PC-3 (cell line): ENCODE results near the gene CTNNA3. TPM values are rescaled to one million over a fixed set of nuclear protein-coding genes. Genes with fewer than 3 reads are reported as not detected.

Experiments used
- ATAC-seq: fragments of 200-7000 bp; cut with Tn5 transposase; 2 replicates; pipeline ENCODE4 v1.9.1; 2020; ENCODE audit warnings: mild to moderate bottlenecking, moderate library complexity
- BruUV-seq: library from RNA; stranded (reverse); fragments of 400-500 nt; replicated peaks from 2 replicates; lab custom pipeline; 2021; lab: Mats Ljungman, UMichigan
- CTCF ChIA-PET: fragments of 300-600 bp; sonication (Branson Sonifier 250); formaldehyde crosslinking; loops from one replicate; lab custom pipeline; 2022; ENCODE audit warnings: antibody characterized with exemption; lab: Charles Lee
- POLR2A ChIA-PET: fragments of 300-600 bp; sonication (Branson Sonifier 250); formaldehyde crosslinking; loops from one replicate; lab custom pipeline; 2022; ENCODE audit warnings: antibody characterized with exemption; ENCODE audit not compliant: unreplicated experiment; lab: Charles Lee
- DNase-seq: peaks from one replicate; pipeline ENCODE4 v3.0.0-alpha.2; 2015
- H2AFZ ChIP-seq: fragments of 300-600 bp; sonication (generic); 2 replicates; pipeline ENCODE4 v1.6.0; 2016; ENCODE audit warnings: antibody characterized with exemption, low read length
- H3F3A ChIP-seq: fragments of 300-600 bp; sonication (generic); one replicate; pipeline ENCODE4 v1.6.0; 2017; ENCODE audit warnings: antibody characterized with exemption, low read length, control low read depth, mild to moderate bottlenecking; ENCODE audit not compliant: unreplicated experiment
- H3K27ac ChIP-seq: fragments of 300-600 bp; sonication (generic); 2 replicates; pipeline ENCODE4 v1.5.1; 2016; ENCODE audit warnings: mild to moderate bottlenecking, low read length
- H3K27me3 ChIP-seq: fragments of 300-600 bp; sonication (generic); 2 replicates; pipeline ENCODE4 v1.6.1; 2016; ENCODE audit warnings: low read length, mixed read lengths
- H3K36me3 ChIP-seq: fragments of 300-600 bp; sonication (generic); 2 replicates; pipeline ENCODE4 v1.6.1; 2016; ENCODE audit warnings: low read depth, mixed run types, low read length, mixed read lengths
- H3K4me1 ChIP-seq: fragments of 300-600 bp; sonication (generic); 2 replicates; pipeline ENCODE4 v1.5.1; 2016; ENCODE audit warnings: low read length; ENCODE audit not compliant: insufficient read depth
- H3K4me2 ChIP-seq: fragments of 300-600 bp; sonication (generic); 2 replicates; pipeline ENCODE4 v1.6.0; 2016; ENCODE audit warnings: low read length
- H3K4me3 ChIP-seq: fragments of 300-600 bp; sonication (generic); 2 replicates; pipeline ENCODE4 v1.5.1; 2016; ENCODE audit warnings: mild to moderate bottlenecking, low read length, mixed read lengths
- H3K79me2 ChIP-seq: fragments of 300-600 bp; sonication (generic); 2 replicates; pipeline ENCODE4 v1.6.1; 2017; ENCODE audit warnings: low read length, mixed read lengths
- H3K9ac ChIP-seq: fragments of 300-600 bp; sonication (generic); 2 replicates; pipeline ENCODE4 v1.6.0; 2016; ENCODE audit warnings: mild to moderate bottlenecking, low read length
- H3K9me2 ChIP-seq: fragments of 300-600 bp; sonication (generic); replicated peaks from 2 replicates; pipeline ENCODE4 v1.6.1; 2016; ENCODE audit warnings: mixed run types, low read length, mixed read lengths
- H3K9me3 ChIP-seq: fragments of 300-600 bp; sonication (generic); 2 replicates; pipeline ENCODE4 v1.6.1; 2016; ENCODE audit warnings: low read length, mixed read lengths
- H4K20me1 ChIP-seq: fragments of 300-600 bp; sonication (generic); 2 replicates; pipeline ENCODE4 v1.6.1; 2016; ENCODE audit warnings: low read length, mixed read lengths
- CTCF ChIP-seq: fragments of 300-600 bp; sonication (generic); conservative IDR thresholded peaks from 2 replicates; pipeline ENCODE4 v1.5.1; 2017; ENCODE audit warnings: antibody characterized with exemption, low read depth, mild to moderate bottlenecking, low read length
- EZH2 ChIP-seq: fragments of 300-600 bp; sonication (generic); IDR thresholded peaks from one replicate; pipeline ENCODE4 v1.6.1; 2017; ENCODE audit warnings: antibody characterized with exemption, mild to moderate bottlenecking, low read length; ENCODE audit not compliant: unreplicated experiment
- EZH2phosphoT487 ChIP-seq: fragments of 300-600 bp; sonication (generic); IDR thresholded peaks from 2 replicates; pipeline ENCODE4 v1.6.1; 2018; ENCODE audit warnings: mild to moderate bottlenecking, antibody characterized with exemption, low read length, borderline replicate concordance
- intact Hi-C: fragments of 100-400 bp; cut with micrococcal nuclease; formaldehyde crosslinking; loops from 2 replicates; pipeline ENCODE4 v1.9.0; 2023
- total RNA-seq: library from RNA; depleted of rRNA; stranded (reverse); fragments of >200 nt; gene quantifications from 2 replicates; pipeline ENCODE4 v1.2.3, GENCODE V29; 2014

Gene CTNNA3
- total RNA-seq, 1 experiment from 2014 or later, result 1.9 TPM

DNA sequence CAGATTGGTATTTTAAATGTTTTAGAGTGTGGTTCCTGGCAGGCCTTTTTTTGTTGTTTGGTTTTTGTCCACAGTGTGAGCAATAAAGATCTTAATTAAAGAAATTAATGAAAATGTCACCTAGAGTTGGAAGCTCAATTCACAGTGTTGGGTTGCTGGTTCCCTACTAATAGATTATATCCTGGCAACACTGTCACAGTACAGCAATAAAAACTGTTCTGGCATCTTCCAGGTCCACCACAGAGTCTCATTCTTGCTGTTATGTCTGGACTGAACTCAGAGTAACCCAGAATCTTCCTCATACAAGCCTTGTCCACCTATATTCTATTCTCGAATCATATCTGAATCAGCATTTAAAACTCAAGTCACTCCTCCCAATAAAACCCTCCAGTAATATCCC is 982.6 kb downstream of the CTNNA3 start:
- Histone ChIP-seq H2AFZ (no peak overlapping the region), H3K4me1 (peaks cover 7% of the 10 kb centered on the region; the same call in 1 of the 2 replicates), H3K4me3 (no peak overlapping the region), H3K9me3 (no peaks in the 10 kb centered on the region), H3K36me3 (no peaks in the 10 kb centered on the region), H3K9ac (no peak overlapping the region), H3K4me2 (no peak overlapping the region), H3K9me2 (no peaks in the 10 kb centered on the region; the same call in 1 of the 2 replicates), H3K27me3 (no peaks in the 10 kb centered on the region), H3F3A (no peaks in the 10 kb centered on the region), H3K79me2 (no peaks in the 10 kb centered on the region), H3K27ac (no peak overlapping the region), H4K20me1 (no peaks in the 10 kb centered on the region)
- TF ChIP-seq CTCF (no peak), EZH2 (no peak), EZH2phosphoT487 (no peak)
- DNase-seq (no peak), ATAC-seq (no peak)
- intact Hi-C loops, result no loop called here
- BruUV-seq, result no TSS peak
- ChIA-PET CTCF (no interaction called here), POLR2A (no interaction called here)

GRCh38 chr10:66698069-66698468 is 997.9 kb downstream of the CTNNA3 start:
- Histone ChIP-seq H3K27ac (no peak overlapping the region), H3K4me2 (no peak overlapping the region), H3K9me3 (0 out of 2 replicates have a peak, but pooled peaks cover 1% of the 10 kb centered on the region), H3F3A (no peaks in the 10 kb centered on the region), H3K27me3 (no peaks in the 10 kb centered on the region), H3K36me3 (no peaks in the 10 kb centered on the region), H3K4me3 (no peak overlapping the region), H2AFZ (0 out of 2 replicates have a peak overlapping the region, but pooled peaks have one; percentile 14), H3K9ac (no peak overlapping the region), H3K9me2 (no peaks in the 10 kb centered on the region), H3K4me1 (no peaks in the 10 kb centered on the region), H3K79me2 (no peaks in the 10 kb centered on the region), H4K20me1 (no peaks in the 10 kb centered on the region)
- ChIA-PET POLR2A (interaction anchor here (0.7 kb wide), 1 partner anchor 49 kb away, joined by 3 read pairs; no protein-coding TSS in a partner anchor), CTCF (interaction anchor here (0.6 kb wide), 1 partner anchor 296 kb away, joined by 4 read pairs; no protein-coding TSS in a partner anchor)
- intact Hi-C loops, result no loop called here
- no peak for TF ChIP-seq CTCF
- DNase-seq (no peak), ATAC-seq (no peak)
- no TSS peak for BruUV-seq

DNA sequence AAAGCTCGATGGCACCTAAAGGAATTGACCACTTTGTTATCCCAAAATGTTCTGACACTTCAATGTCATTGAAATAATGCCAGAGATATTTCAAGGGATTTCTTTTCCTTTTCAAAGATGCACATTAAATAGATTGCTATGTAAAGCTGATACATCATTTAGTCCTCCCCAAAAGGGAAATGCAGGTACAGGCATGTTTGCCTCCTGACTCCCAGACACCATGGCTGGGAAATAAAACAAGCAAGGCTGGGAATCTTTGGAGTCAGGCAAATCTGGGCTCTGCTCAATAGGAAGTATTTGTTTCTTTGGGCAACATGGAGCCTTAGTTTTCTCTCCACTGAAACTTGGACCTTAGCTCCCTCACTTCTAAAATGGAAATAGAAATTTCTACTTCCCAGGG is 1000.9 kb downstream of the CTNNA3 start:
- CTCF ChIA-PET, result no interaction called here
- Histone ChIP-seq H3K4me2 (no peak overlapping the region), H3K27ac (no peak overlapping the region), H3K79me2 (no peaks in the 10 kb centered on the region), H3F3A (no peaks in the 10 kb centered on the region), H3K9me2 (no peaks in the 10 kb centered on the region), H3K4me1 (no peaks in the 10 kb centered on the region), H3K9ac (no peak overlapping the region), H3K9me3 (no peaks in the 10 kb centered on the region), H3K4me3 (no peak overlapping the region), H3K36me3 (no peaks in the 10 kb centered on the region), H3K27me3 (no peaks in the 10 kb centered on the region), H4K20me1 (no peaks in the 10 kb centered on the region), H2AFZ (no peak overlapping the region)
- no peak for DNase-seq
- no peak for TF ChIP-seq CTCF
- no peak for TF ChIP-seq EZH2
- intact Hi-C loops, result no loop called here
- POLR2A ChIA-PET, result interaction anchor here (0.6 kb wide), 1 partner anchor 11 kb away, joined by 4 read pairs; no protein-coding TSS in a partner anchor
- BruUV-seq, result no TSS peak
- ATAC-seq, result no peak
